ENCODE measurements around the gene CHML.

CHML gene

GRCh38 chr1:241615043-241615974 is 24.9 kb downstream of the CHML start:
- no peak for DNase-seq

GRCh38 chr1:241614572-241614971 is 25.6 kb downstream of the CHML start:
- no peak for DNase-seq

- DNase-seq = no peak
Observed at GRCh38 chr1:241614144-241614543, 26.0 kb downstream of the CHML start.

- DNase-seq = no peak
Observed at GRCh38 chr1:241612533-241613477, 27.4 kb downstream of the CHML start.

GRCh38 chr1:241611736-241612135 is 28.4 kb downstream of the CHML start:
- no peak for DNase-seq

- DNase-seq = peak; percentile 36
Observed at GRCh38 chr1:241611063-241611462, 29.1 kb downstream of the CHML start.

GRCh38 chr1:241610056-241610815 is 29.9 kb downstream of the CHML start:
- DNase-seq = peak; percentile 53

- no peak for DNase-seq
Observed at GRCh38 chr1:241608379-241609033, 31.7 kb downstream of the CHML start.

- no peak for DNase-seq
Observed at GRCh38 chr1:241607497-241607896, 32.7 kb downstream of the CHML start.

GRCh38 chr1:241606544-241606943 is 33.6 kb downstream of the CHML start:
- no peak for DNase-seq

GRCh38 chr1:241605146-241605805 is 34.9 kb downstream of the CHML start:
- no peak for DNase-seq

- DNase-seq = no peak
Observed at GRCh38 chr1:241603731-241604245, 36.4 kb downstream of the CHML start.

- no peak for DNase-seq
Observed at GRCh38 chr1:241600496-241600901, 39.7 kb downstream of the CHML start.

GRCh38 chr1:241598249-241598648 is 41.9 kb downstream of the CHML start:
- peak; percentile 13 for DNase-seq

- no peak for DNase-seq
Observed at GRCh38 chr1:241596633-241597032, 43.5 kb downstream of the CHML start.

- no peak for DNase-seq
Observed at GRCh38 chr1:241593186-241593585, 47.0 kb downstream of the CHML start.

- DNase-seq = no peak
Observed at GRCh38 chr1:241592273-241592958, 47.8 kb downstream of the CHML start.

GRCh38 chr1:241591736-241592135 is 48.4 kb downstream of the CHML start:
- no peak for DNase-seq

- DNase-seq = no peak
Observed at GRCh38 chr1:241591317-241591716, 48.9 kb downstream of the CHML start.

- DNase-seq = no peak
Observed at GRCh38 chr1:241590719-241591118, 49.5 kb downstream of the CHML start.
